ENCODE measurements around the gene IGFL4.

GRCh38 chr19:46073268-46073922 lies 32.6 kb upstream of the IGFL4 start:
- TF ChIP-seq POLR2A (IDR thresholded peaks at IDR 0.05) (no peak), CTCF (IDR thresholded peaks at IDR 0.05) (no peak), POLR2AphosphoS5 (IDR thresholded peaks at IDR 0.05) (no peak)

Measured in stomach (tissue), 4 donors.